Measurements from ENCODE around the gene DHX8. TPM values are rescaled to one million over a fixed set of nuclear protein-coding genes. Genes with fewer than 3 reads are reported as not detected.

The DHX8 gene
- polyA plus RNA-seq, 1 of the 3 experiments (the other 2 are of a cell fraction): 31.3 TPM

- ChIA-PET POLR2A (interaction anchor here (1.5 kb wide), 1 partner anchor 23 kb away, joined by 3 read pairs; no protein-coding TSS in a partner anchor), CTCF (interaction anchor here (1.2 to 4.1 kb wide), 5 partner anchors 28 to 147 kb away, joined by 3 to 21 read pairs (median 4); partner anchors contain the start of gene DHX8)
- peak overlapping the region; percentile 91; the same call in 1 of the 2 replicates for H3K9ac ChIP-seq
Measured at GRCh38 chr17:43547189-43547550, 63.4 kb downstream of the DHX8 start.

GRCh38 chr17:43547659-43548256, 64.0 kb downstream of the DHX8 start:
- peaks cover 21% of the 10 kb centered on the region for H3K79me2 ChIP-seq (ENCODE audit: insufficient read depth)
- no peaks in the 10 kb centered on the region for H3K9me3 ChIP-seq
- ChIA-PET CTCF (interaction anchor here (1.1 to 4.1 kb wide), 5 partner anchors 27 to 146 kb away, joined by 3 to 21 read pairs (median 4); partner anchors contain the start of gene DHX8), POLR2A (interaction anchor here (1.5 kb wide), 1 partner anchor 23 kb away, joined by 3 read pairs; no protein-coding TSS in a partner anchor)
- peaks cover 12 to 21% of the 10 kb centered on the region in 2 experiments; a peak in 3 of 4 replicates for H3K4me1 ChIP-seq (ENCODE audit: control insufficient read depth in 1 of 2, insufficient read depth in 2 of 2, low read depth in 1 of 2, low read length in 1 of 2)
- H2AFZ ChIP-seq (ENCODE audit: low read depth): no peak overlapping the region
- no peaks in the 10 kb centered on the region for H3K9me2 ChIP-seq
- no peak overlapping the region for H3K27ac ChIP-seq (ENCODE audit: low read depth in 2 of 2, low read length in 1 of 2)
- no peak overlapping the region for H3K9ac ChIP-seq
- no peak overlapping the region for H3K4me3 ChIP-seq (ENCODE audit: low read depth in 2 of 2, low read length in 1 of 2)
- H4K20me1 ChIP-seq (ENCODE audit: insufficient read depth): no peaks in the 10 kb centered on the region
- no peak overlapping the region for H3K4me2 ChIP-seq
- DNase-seq: no peak
- H3K36me3 ChIP-seq (replicated peaks in 1 of 2; ENCODE audit: control insufficient read depth in 1 of 2, insufficient read depth in 2 of 2, low read length in 1 of 2): no peaks in the 10 kb centered on the region
- H3K27me3 ChIP-seq (ENCODE audit: insufficient read depth): no peaks in the 10 kb centered on the region
- peaks cover 8% of the 10 kb centered on the region for H3F3A ChIP-seq (replicated peaks; ENCODE audit: insufficient read depth)
- TF ChIP-seq CHD2 (IDR thresholded peaks at IDR 0.05; ENCODE audit: low read length, partially characterized antibody): no peak
- TF ChIP-seq FOXJ3 (CRISPR knock-in tag; IDR thresholded peaks at IDR 0.05): no peak
- no peak for TF ChIP-seq RFX5 (IDR thresholded peaks at IDR 0.05; ENCODE audit: low read length)
- TF ChIP-seq NRF1 (IDR thresholded peaks at IDR 0.05; ENCODE audit: low read depth, low read length): no peak
- TF ChIP-seq FOSL2 (IDR thresholded peaks at IDR 0.05; ENCODE audit: borderline replicate concordance, low read depth): no peak
- no peak for TF ChIP-seq RCOR1 (IDR thresholded peaks at IDR 0.05; ENCODE audit: low read length)
- no peak for TF ChIP-seq RXRA (IDR thresholded peaks at IDR 0.05; ENCODE audit: borderline replicate concordance, low read depth)
- TF ChIP-seq, protein P1, sequence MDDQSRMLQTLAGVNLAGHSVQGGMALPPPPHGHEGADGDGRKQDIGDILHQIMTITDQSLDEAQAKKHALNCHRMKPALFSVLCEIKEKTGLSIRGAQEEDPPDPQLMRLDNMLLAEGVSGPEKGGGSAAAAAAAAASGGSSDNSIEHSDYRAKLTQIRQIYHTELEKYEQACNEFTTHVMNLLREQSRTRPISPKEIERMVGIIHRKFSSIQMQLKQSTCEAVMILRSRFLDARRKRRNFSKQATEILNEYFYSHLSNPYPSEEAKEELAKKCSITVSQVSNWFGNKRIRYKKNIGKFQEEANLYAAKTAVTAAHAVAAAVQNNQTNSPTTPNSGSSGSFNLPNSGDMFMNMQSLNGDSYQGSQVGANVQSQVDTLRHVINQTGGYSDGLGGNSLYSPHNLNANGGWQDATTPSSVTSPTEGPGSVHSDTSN (IDR thresholded peaks at IDR 0.05): no peak
- no peak for TF ChIP-seq ZBTB33 (IDR thresholded peaks at IDR 0.05; ENCODE audit: borderline replicate concordance, low read depth)

More at GRCh38 chr17:43547189-43547550, 63.4 kb downstream of the DHX8 start:
- H3K79me2 ChIP-seq (ENCODE audit: insufficient read depth): peaks cover 27% of the 10 kb centered on the region
- no peak for DNase-seq
- H3K4me1 ChIP-seq (ENCODE audit: control insufficient read depth in 1 of 2, insufficient read depth in 2 of 2, low read depth in 1 of 2, low read length in 1 of 2): peaks cover 12 to 21% of the 10 kb centered on the region in 2 experiments; a peak in 3 of 4 replicates
- H2AFZ ChIP-seq (ENCODE audit: low read depth): no peak overlapping the region
- no peak overlapping the region; a peak in 1 of 4 replicates for H3K4me3 ChIP-seq (ENCODE audit: low read depth in 2 of 2, low read length in 1 of 2)
- H3K9me3 ChIP-seq: no peaks in the 10 kb centered on the region
- H3K9me2 ChIP-seq: no peaks in the 10 kb centered on the region
- TF ChIP-seq POLR2AphosphoS5 (IDR thresholded peaks at IDR 0.05; ENCODE audit: low read depth, low read length): no peak
- TF ChIP-seq RCOR1 (IDR thresholded peaks at IDR 0.05; ENCODE audit: low read length): no peak
- TF ChIP-seq RFX5 (IDR thresholded peaks at IDR 0.05; ENCODE audit: low read length): no peak
- TF ChIP-seq GABPA (IDR thresholded peaks at IDR 0.05; ENCODE audit: low read depth): no peak
- TF ChIP-seq ZBTB33 (IDR thresholded peaks at IDR 0.05; ENCODE audit: borderline replicate concordance, low read depth): no peak
- TF ChIP-seq, protein P2, sequence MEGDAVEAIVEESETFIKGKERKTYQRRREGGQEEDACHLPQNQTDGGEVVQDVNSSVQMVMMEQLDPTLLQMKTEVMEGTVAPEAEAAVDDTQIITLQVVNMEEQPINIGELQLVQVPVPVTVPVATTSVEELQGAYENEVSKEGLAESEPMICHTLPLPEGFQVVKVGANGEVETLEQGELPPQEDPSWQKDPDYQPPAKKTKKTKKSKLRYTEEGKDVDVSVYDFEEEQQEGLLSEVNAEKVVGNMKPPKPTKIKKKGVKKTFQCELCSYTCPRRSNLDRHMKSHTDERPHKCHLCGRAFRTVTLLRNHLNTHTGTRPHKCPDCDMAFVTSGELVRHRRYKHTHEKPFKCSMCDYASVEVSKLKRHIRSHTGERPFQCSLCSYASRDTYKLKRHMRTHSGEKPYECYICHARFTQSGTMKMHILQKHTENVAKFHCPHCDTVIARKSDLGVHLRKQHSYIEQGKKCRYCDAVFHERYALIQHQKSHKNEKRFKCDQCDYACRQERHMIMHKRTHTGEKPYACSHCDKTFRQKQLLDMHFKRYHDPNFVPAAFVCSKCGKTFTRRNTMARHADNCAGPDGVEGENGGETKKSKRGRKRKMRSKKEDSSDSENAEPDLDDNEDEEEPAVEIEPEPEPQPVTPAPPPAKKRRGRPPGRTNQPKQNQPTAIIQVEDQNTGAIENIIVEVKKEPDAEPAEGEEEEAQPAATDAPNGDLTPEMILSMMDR (IDR thresholded peaks at IDR 0.05): no peak
- no peak for TF ChIP-seq RXRA (IDR thresholded peaks at IDR 0.05; ENCODE audit: borderline replicate concordance, low read depth)
- TF ChIP-seq, protein P3, sequence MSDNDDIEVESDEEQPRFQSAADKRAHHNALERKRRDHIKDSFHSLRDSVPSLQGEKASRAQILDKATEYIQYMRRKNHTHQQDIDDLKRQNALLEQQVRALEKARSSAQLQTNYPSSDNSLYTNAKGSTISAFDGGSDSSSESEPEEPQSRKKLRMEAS (IDR thresholded peaks at IDR 0.05; ENCODE audit: low read depth): no peak
- TF ChIP-seq GATA2 (CRISPR knock-in tag; IDR thresholded peaks at IDR 0.05): no peak
- no peak for TF ChIP-seq MEF2A (IDR thresholded peaks at IDR 0.05; ENCODE audit: borderline replicate concordance, low read depth)
- TF ChIP-seq FOSL2 (IDR thresholded peaks at IDR 0.05; ENCODE audit: borderline replicate concordance, low read depth): no peak
- no peaks in the 10 kb centered on the region for H3K36me3 ChIP-seq (replicated peaks in 1 of 2; ENCODE audit: control insufficient read depth in 1 of 2, insufficient read depth in 2 of 2, low read length in 1 of 2)
- WGBS (ENCODE audit: low lambda C conversion rate): 82% methylated on average over 2 of the region's 2 CpGs
- H4K20me1 ChIP-seq (ENCODE audit: insufficient read depth): no peaks in the 10 kb centered on the region
- H3K27ac ChIP-seq (ENCODE audit: low read depth in 2 of 2, low read length in 1 of 2): no peak overlapping the region
- peak overlapping the region; percentile 91 for H3K4me2 ChIP-seq
- peaks cover 5% of the 10 kb centered on the region for H3F3A ChIP-seq (replicated peaks; ENCODE audit: insufficient read depth)
- H3K27me3 ChIP-seq (ENCODE audit: insufficient read depth): no peaks in the 10 kb centered on the region

All from SK-N-SH (cell line).